Measurements from ENCODE around the gene CASTOR2. TPM values are rescaled to one million over a fixed set of nuclear protein-coding genes. Genes with fewer than 3 reads are reported as not detected.
"Not testable (repeated sequence)": the region's sequence is repeated elsewhere in the genome, so short reads cannot be mapped to it uniquely, and the experiment has no call there.

The CASTOR2 gene
- total RNA-seq, 2 donors from 2014 or later = 96.5 to 116 TPM

DNA sequence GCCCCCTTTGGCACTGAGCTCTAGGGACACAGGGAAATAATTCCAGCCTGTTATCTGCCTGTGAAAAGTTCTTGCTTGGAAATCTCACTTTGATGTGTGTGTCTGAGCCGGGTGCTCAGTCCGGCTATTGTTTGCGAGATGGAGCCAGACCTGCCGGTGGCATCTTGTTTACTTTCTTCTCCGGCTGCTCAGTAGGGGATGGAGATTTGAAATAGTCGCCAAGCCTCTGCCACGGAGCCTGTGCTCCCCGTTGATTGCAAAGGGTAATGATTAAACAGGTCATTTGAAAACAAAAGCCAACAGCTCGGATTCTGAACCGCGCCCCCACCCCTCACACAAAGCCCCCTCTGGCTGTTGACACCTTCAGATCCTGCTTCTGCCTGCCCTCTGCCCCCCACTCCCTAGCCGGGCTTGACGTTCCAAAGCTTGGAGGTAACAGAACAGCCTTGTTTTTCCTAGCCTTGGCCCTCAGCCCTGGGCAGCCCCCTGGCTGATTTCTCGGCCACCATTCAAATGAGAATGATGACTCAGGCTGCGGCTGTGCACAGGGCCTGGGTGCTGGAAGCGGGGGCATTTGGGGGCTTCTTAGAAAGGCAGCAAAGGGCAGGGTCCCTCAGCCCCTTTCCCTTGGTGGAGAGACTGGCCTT is 1.8 kb downstream of the CASTOR2 start:
- not testable (repeated sequence) for H3K4me3 Mint-ChIP-seq; H3K27ac ChIP-seq (ENCODE audit: low read depth, low read length); DNase-seq; H3K9ac ChIP-seq (ENCODE audit: extremely low read depth, low read length, poor library complexity, severe bottlenecking); H3K4me1 Mint-ChIP-seq; H3K4me1 ChIP-seq (ENCODE audit: control insufficient read depth, insufficient read depth, low read length); H3K9me3 ChIP-seq (ENCODE audit: control insufficient read depth, low read length); H3K36me3 ChIP-seq (ENCODE audit: control insufficient read depth, insufficient read depth, low read length); H3K4me3 ChIP-seq (ENCODE audit: low read length); H3K27me3 Mint-ChIP-seq (ENCODE audit: insufficient read depth); H3K27me3 ChIP-seq (ENCODE audit: control insufficient read depth, insufficient read depth, low read length, poor library complexity, severe bottlenecking); H3K27ac Mint-ChIP-seq; H3K36me3 Mint-ChIP-seq (ENCODE audit: low read depth); H3K9me3 Mint-ChIP-seq
- WGBS, 2 experiments (ENCODE audit: insufficient coverage in 1 of 2, insufficient read length in 1 of 2) = no CpG with 5 or more reads among the region's 16 CpGs

- not testable (repeated sequence) for H3K27me3 ChIP-seq (ENCODE audit: control insufficient read depth, insufficient read depth, low read length, poor library complexity, severe bottlenecking); H3K27me3 Mint-ChIP-seq (ENCODE audit: insufficient read depth); H3K9ac ChIP-seq (ENCODE audit: extremely low read depth, low read length, poor library complexity, severe bottlenecking); H3K9me3 ChIP-seq (ENCODE audit: control insufficient read depth, low read length); H3K4me3 ChIP-seq (ENCODE audit: low read length); H3K36me3 Mint-ChIP-seq (ENCODE audit: low read depth); DNase-seq; H3K9me3 Mint-ChIP-seq; H3K36me3 ChIP-seq (ENCODE audit: control insufficient read depth, insufficient read depth, low read length); H3K27ac ChIP-seq (ENCODE audit: low read depth, low read length); H3K4me1 Mint-ChIP-seq; H3K4me1 ChIP-seq (ENCODE audit: control insufficient read depth, insufficient read depth, low read length)
- H3K4me3 Mint-ChIP-seq = peak overlapping the region; percentile 33
- H3K27ac Mint-ChIP-seq = peak overlapping the region; percentile 61
- WGBS, 2 experiments (ENCODE audit: insufficient coverage in 1 of 2, insufficient read length in 1 of 2) = no CpG with 5 or more reads among the region's 6 CpGs
Measured at GRCh38 chr7:74966909-74967308, 2.4 kb downstream of the CASTOR2 start.

DNA sequence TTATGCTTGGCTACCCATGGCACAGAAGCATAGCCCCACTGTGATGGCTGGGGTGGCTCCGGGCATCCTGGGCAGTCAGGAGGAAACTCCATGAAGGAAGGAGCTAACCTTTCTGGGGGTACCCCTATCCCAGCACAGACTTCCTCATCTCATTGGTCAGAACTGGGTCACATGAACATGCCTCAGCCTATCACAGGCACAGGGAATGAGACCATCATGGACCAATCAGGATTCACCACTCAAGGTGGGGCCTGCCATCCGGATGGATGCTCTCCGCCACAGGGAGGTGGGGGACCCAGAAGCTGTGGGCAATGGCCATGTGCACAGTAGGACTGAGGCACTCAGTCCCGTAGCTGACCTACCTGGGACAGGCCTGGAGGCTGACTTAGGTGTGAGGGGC is 6.9 kb downstream of the CASTOR2 start:
- H3K36me3 ChIP-seq (ENCODE audit: control insufficient read depth, insufficient read depth, low read length); H3K27me3 ChIP-seq (ENCODE audit: control insufficient read depth, insufficient read depth, low read length, poor library complexity, severe bottlenecking); H3K36me3 Mint-ChIP-seq (ENCODE audit: low read depth); H3K27ac Mint-ChIP-seq; H3K27ac ChIP-seq (ENCODE audit: low read depth, low read length); H3K4me1 ChIP-seq (ENCODE audit: control insufficient read depth, insufficient read depth, low read length); H3K4me3 Mint-ChIP-seq; H3K4me1 Mint-ChIP-seq; H3K9me3 ChIP-seq (ENCODE audit: control insufficient read depth, low read length); H3K9ac ChIP-seq (ENCODE audit: extremely low read depth, low read length, poor library complexity, severe bottlenecking); H3K27me3 Mint-ChIP-seq (ENCODE audit: insufficient read depth); H3K4me3 ChIP-seq (ENCODE audit: low read length); H3K9me3 Mint-ChIP-seq; DNase-seq: not testable (repeated sequence)
- no CpG with 5 or more reads among the region's 4 CpGs for WGBS, 2 experiments (ENCODE audit: insufficient coverage in 1 of 2, insufficient read length in 1 of 2)

- not testable (repeated sequence) for H3K4me1 ChIP-seq (ENCODE audit: control insufficient read depth, insufficient read depth, low read length); H3K9me3 ChIP-seq (ENCODE audit: control insufficient read depth, low read length); H3K27ac Mint-ChIP-seq; H3K27ac ChIP-seq (ENCODE audit: low read depth, low read length); H3K27me3 Mint-ChIP-seq (ENCODE audit: insufficient read depth); H3K4me3 Mint-ChIP-seq; H3K9ac ChIP-seq (ENCODE audit: extremely low read depth, low read length, poor library complexity, severe bottlenecking); H3K4me1 Mint-ChIP-seq; H3K9me3 Mint-ChIP-seq; H3K36me3 ChIP-seq (ENCODE audit: control insufficient read depth, insufficient read depth, low read length); H3K4me3 ChIP-seq (ENCODE audit: low read length); H3K36me3 Mint-ChIP-seq (ENCODE audit: low read depth); DNase-seq; H3K27me3 ChIP-seq (ENCODE audit: control insufficient read depth, insufficient read depth, low read length, poor library complexity, severe bottlenecking)
- no CpG with 5 or more reads among the region's 7 CpGs for WGBS, 2 experiments (ENCODE audit: insufficient coverage in 1 of 2, insufficient read length in 1 of 2)
Measured at GRCh38 chr7:74972377-74972776, 7.9 kb downstream of the CASTOR2 start.

DNA sequence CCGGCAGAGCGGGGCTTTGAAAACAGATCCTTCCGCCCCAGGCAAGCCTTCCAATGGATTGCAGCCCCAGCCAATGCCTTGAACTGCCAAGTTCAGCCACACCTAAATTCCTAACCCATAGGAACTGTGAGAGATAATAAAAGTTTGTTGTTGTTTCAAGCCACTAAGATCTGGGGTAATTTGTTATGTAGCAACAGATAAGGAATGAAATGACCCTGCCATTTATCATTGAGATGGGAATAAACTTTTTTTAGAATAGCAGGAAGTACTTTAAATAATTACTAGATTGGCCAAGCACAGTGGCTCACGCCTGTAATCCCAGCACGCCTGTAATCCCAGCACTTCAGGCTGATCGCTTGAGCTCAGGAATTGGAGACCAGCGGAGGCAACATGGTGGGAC is 11.5 kb downstream of the CASTOR2 start:
- no CpG with 5 or more reads among the region's 7 CpGs for WGBS, 2 experiments (ENCODE audit: insufficient coverage in 1 of 2, insufficient read length in 1 of 2)
- not testable (repeated sequence) for H3K36me3 ChIP-seq (ENCODE audit: control insufficient read depth, insufficient read depth, low read length)

GRCh38 chr7:74977523-74977922 is 13.0 kb downstream of the CASTOR2 start:
- H3K27ac Mint-ChIP-seq; H3K27me3 Mint-ChIP-seq (ENCODE audit: insufficient read depth); H3K4me1 ChIP-seq (ENCODE audit: control insufficient read depth, insufficient read depth, low read length); DNase-seq; H3K4me3 ChIP-seq (ENCODE audit: low read length); H3K4me1 Mint-ChIP-seq; H3K27me3 ChIP-seq (ENCODE audit: control insufficient read depth, insufficient read depth, low read length, poor library complexity, severe bottlenecking); H3K9ac ChIP-seq (ENCODE audit: extremely low read depth, low read length, poor library complexity, severe bottlenecking); H3K36me3 ChIP-seq (ENCODE audit: control insufficient read depth, insufficient read depth, low read length); H3K9me3 Mint-ChIP-seq; H3K9me3 ChIP-seq (ENCODE audit: control insufficient read depth, low read length); H3K4me3 Mint-ChIP-seq; H3K27ac ChIP-seq (ENCODE audit: low read depth, low read length): not testable (repeated sequence)
- WGBS, 2 experiments (ENCODE audit: insufficient coverage in 1 of 2, insufficient read length in 1 of 2) = no CpG with 5 or more reads among the region's 9 CpGs
- peaks cover 12% of the 10 kb centered on the region for H3K36me3 Mint-ChIP-seq (ENCODE audit: low read depth)

More for the DNA sequence above, 11.5 kb downstream of the CASTOR2 start:
- not testable (repeated sequence) for H3K27me3 ChIP-seq (ENCODE audit: control insufficient read depth, insufficient read depth, low read length, poor library complexity, severe bottlenecking); H3K27ac Mint-ChIP-seq; DNase-seq; H3K9me3 Mint-ChIP-seq; H3K4me3 ChIP-seq (ENCODE audit: low read length); H3K4me3 Mint-ChIP-seq; H3K9ac ChIP-seq (ENCODE audit: extremely low read depth, low read length, poor library complexity, severe bottlenecking); H3K9me3 ChIP-seq (ENCODE audit: control insufficient read depth, low read length); H3K27ac ChIP-seq (ENCODE audit: low read depth, low read length); H3K27me3 Mint-ChIP-seq (ENCODE audit: insufficient read depth); H3K4me1 ChIP-seq (ENCODE audit: control insufficient read depth, insufficient read depth, low read length); H3K4me1 Mint-ChIP-seq
- H3K36me3 Mint-ChIP-seq (ENCODE audit: low read depth) = peaks cover 12% of the 10 kb centered on the region

- H3K27me3 ChIP-seq (ENCODE audit: control insufficient read depth, insufficient read depth, low read length, poor library complexity, severe bottlenecking); H3K27ac ChIP-seq (ENCODE audit: low read depth, low read length); H3K9me3 Mint-ChIP-seq; H3K4me1 ChIP-seq (ENCODE audit: control insufficient read depth, insufficient read depth, low read length); H3K9me3 ChIP-seq (ENCODE audit: control insufficient read depth, low read length); H3K27ac Mint-ChIP-seq; H3K36me3 ChIP-seq (ENCODE audit: control insufficient read depth, insufficient read depth, low read length); H3K9ac ChIP-seq (ENCODE audit: extremely low read depth, low read length, poor library complexity, severe bottlenecking); H3K4me3 ChIP-seq (ENCODE audit: low read length); H3K27me3 Mint-ChIP-seq (ENCODE audit: insufficient read depth); H3K4me3 Mint-ChIP-seq: not testable (repeated sequence)
- peak; percentile 34 for DNase-seq
- 88 to 96% methylated on average over 6 to 9 of the region's 9 CpGs for WGBS, 2 experiments (ENCODE audit: insufficient coverage in 1 of 2, insufficient read length in 1 of 2)
- Mint-ChIP-seq H3K4me1 (peaks cover 10% of the 10 kb centered on the region), H3K36me3 (ENCODE audit: low read depth) (peaks cover 19% of the 10 kb centered on the region)
Measured at GRCh38 chr7:74988436-74988835, 23.9 kb downstream of the CASTOR2 start.

Data from endodermal cell (in vitro differentiated cells).